ENCODE measurements around the gene DMBT1.

DMBT1 gene

DNA sequence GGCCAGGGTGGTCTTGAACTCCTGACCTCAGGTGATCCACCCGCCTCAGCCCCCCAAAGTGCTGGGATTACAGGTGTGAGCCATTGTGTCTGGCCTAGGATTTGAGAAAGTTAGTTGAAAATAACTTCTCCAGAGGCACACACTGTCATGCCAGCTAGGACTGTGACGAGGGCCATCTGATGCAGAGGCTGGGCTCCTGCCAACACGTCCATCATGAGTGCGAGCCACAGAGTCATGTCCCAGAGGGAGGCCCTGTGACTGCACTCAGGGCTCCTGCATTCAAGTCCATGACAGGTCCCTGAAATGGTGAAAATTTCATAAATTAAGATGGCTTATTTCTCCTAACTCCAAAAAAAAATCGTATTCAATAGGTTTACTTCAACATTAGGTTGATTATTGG is 122.0 kb downstream of the DMBT1 start:
- Histone ChIP-seq H3K9me3 (ENCODE audit: control insufficient read depth, low read length) (no peaks in the 10 kb centered on the region), H3K27me3 (ENCODE audit: control insufficient read depth, insufficient read depth, low read length, poor library complexity, severe bottlenecking) (no peaks in the 10 kb centered on the region), H3K4me1 (ENCODE audit: control insufficient read depth, insufficient read depth, low read length) (no peaks in the 10 kb centered on the region), H3K36me3 (ENCODE audit: control insufficient read depth, insufficient read depth, low read length) (no peaks in the 10 kb centered on the region), H3K27ac (ENCODE audit: insufficient read depth, low read depth, low read length, poor library complexity, severe bottlenecking) (no peak overlapping the region), H3K4me3 (ENCODE audit: insufficient read depth, low read depth, low read length) (no peak overlapping the region)
- WGBS, 2 experiments, result 89 to 98% methylated on average over 4 to 5 of the region's 5 CpGs

DNA sequence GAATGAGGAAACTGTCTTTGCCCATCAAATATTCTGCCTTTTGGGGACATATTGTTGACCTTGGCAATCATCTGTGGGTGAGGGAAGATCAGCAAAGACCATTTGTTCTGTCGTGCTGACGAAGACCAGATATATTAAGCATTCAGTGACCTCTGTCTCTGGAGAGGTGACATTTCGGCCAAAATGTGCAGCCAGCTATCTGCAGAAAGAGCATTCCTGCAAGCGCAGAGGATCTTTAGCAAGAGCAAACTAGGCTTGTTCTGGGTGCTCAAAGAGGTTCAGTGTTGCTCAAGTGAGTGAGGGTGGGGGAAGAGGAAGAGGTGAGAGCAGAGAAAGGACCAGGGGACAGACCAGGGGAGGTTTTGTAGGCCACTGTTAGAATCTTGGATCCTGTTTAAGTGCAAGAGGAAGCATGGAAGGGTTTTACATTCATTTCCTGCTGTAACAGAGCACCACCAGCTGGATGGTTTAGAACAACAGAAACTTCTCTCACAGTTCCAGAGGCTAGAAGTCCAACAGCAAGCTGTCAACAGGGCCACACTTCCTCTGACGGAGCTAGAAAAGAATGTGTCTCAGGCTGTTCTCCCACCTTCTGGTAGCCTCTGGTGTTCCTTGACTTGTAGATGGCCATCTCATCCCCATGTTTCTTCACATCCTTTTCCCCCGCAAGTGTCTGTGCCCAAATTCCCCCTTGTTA is 127.9 kb downstream of the DMBT1 start:
- WGBS, 2 experiments, result 87% methylated on average over 6 of the region's 6 CpGs
- no peaks in the 10 kb centered on the region for H3K9me3 ChIP-seq (ENCODE audit: control insufficient read depth, low read length)
- H3K36me3 ChIP-seq (ENCODE audit: control insufficient read depth, insufficient read depth, low read length), result no peaks in the 10 kb centered on the region
- H3K27me3 ChIP-seq (ENCODE audit: control insufficient read depth, insufficient read depth, low read length, poor library complexity, severe bottlenecking), result no peaks in the 10 kb centered on the region
- no peak overlapping the region for H3K4me3 ChIP-seq (ENCODE audit: insufficient read depth, low read depth, low read length)
- H3K27ac ChIP-seq (ENCODE audit: insufficient read depth, low read depth, low read length, poor library complexity, severe bottlenecking), result no peak overlapping the region
- H3K4me1 ChIP-seq (ENCODE audit: control insufficient read depth, insufficient read depth, low read length), result no peaks in the 10 kb centered on the region

- H3K27me3 ChIP-seq (ENCODE audit: control insufficient read depth, insufficient read depth, low read length, poor library complexity, severe bottlenecking), result no peaks in the 10 kb centered on the region
- WGBS, 2 experiments, result 92% methylated on average over 5 of the region's 6 CpGs
Observed at GRCh38 chr10:122689146-122689820, 128.7 kb downstream of the DMBT1 start.

GRCh38 chr10:122692744-122693143 is 132.2 kb downstream of the DMBT1 start:
- no peaks in the 10 kb centered on the region for H3K27me3 ChIP-seq (ENCODE audit: control insufficient read depth, insufficient read depth, low read length, poor library complexity, severe bottlenecking)
- no peaks in the 10 kb centered on the region for H3K4me1 ChIP-seq (ENCODE audit: control insufficient read depth, insufficient read depth, low read length)
- H3K27ac ChIP-seq (ENCODE audit: insufficient read depth, low read depth, low read length, poor library complexity, severe bottlenecking), result no peak overlapping the region
- H3K9me3 ChIP-seq (ENCODE audit: control insufficient read depth, low read length), result no peaks in the 10 kb centered on the region
- no peak overlapping the region for H3K4me3 ChIP-seq (ENCODE audit: insufficient read depth, low read depth, low read length)
- H3K36me3 ChIP-seq (ENCODE audit: control insufficient read depth, insufficient read depth, low read length), result no peaks in the 10 kb centered on the region
- 83 to 91% methylated on average over 5 of the region's 5 CpGs for WGBS, 2 experiments

More at GRCh38 chr10:122689146-122689820, 128.7 kb downstream of the DMBT1 start:
- Histone ChIP-seq H3K36me3 (ENCODE audit: control insufficient read depth, insufficient read depth, low read length) (no peaks in the 10 kb centered on the region), H3K4me3 (ENCODE audit: insufficient read depth, low read depth, low read length) (no peak overlapping the region), H3K27ac (ENCODE audit: insufficient read depth, low read depth, low read length, poor library complexity, severe bottlenecking) (no peak overlapping the region), H3K9me3 (ENCODE audit: control insufficient read depth, low read length) (no peaks in the 10 kb centered on the region), H3K4me1 (ENCODE audit: control insufficient read depth, insufficient read depth, low read length) (no peaks in the 10 kb centered on the region)

All from ectodermal cell (in vitro differentiated cells).